Fibroblast of villous mesenchyme (primary cell): ENCODE data around the gene SGSH. TPM values are rescaled to one million over a fixed set of nuclear protein-coding genes. Genes with fewer than 3 reads are reported as not detected.

Experiments used
- DNase-seq: peaks from one replicate; pipeline ENCODE4 v3.0.0-alpha.2; 2010; ENCODE audit warnings: low read depth
- H3K4me3 ChIP-seq: 2 replicates; pipeline ENCODE4 v1.5.1; 2011; ENCODE audit warnings: low read depth, mild to moderate bottlenecking, low read length
- total RNA-seq: library from RNA; depleted of rRNA; stranded (reverse); fragments of >200 nt; gene quantifications from 2 replicates; pipeline ENCODE4 v1.2.3, GENCODE V29; 2012
- TF ChIP-seq, protein P1 (sequence below): IDR thresholded peaks from 2 replicates; pipeline ENCODE4 v1.5.1; 2012; ENCODE audit warnings: low read depth, mild to moderate bottlenecking, low read length; ENCODE audit not compliant: insufficient read depth

The SGSH gene
- total RNA-seq, 1 donor = 12.1 TPM

DNA sequence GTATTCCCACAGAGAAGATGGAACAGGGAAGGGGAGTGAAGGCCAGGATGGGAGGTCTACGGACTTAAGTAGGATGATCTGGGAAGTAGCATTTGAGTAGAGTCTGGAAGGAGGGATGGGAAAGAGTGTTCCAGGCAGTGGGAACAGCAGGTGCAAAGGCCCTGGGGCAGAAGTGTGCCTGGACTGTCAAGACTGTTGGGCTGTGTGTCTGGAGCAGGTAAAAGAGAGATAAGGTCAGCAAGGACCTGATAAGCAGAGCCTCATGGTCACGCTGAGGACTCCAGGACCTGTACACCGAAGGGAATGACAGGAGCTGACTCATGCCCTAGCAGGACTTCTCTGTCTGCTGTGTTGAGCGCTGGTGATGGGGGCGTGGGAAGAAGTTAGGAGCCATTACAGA is 51.0 kb downstream of the SGSH start:
- no peak overlapping the region for H3K4me3 ChIP-seq
- no peak for DNase-seq
- TF ChIP-seq, protein P1, sequence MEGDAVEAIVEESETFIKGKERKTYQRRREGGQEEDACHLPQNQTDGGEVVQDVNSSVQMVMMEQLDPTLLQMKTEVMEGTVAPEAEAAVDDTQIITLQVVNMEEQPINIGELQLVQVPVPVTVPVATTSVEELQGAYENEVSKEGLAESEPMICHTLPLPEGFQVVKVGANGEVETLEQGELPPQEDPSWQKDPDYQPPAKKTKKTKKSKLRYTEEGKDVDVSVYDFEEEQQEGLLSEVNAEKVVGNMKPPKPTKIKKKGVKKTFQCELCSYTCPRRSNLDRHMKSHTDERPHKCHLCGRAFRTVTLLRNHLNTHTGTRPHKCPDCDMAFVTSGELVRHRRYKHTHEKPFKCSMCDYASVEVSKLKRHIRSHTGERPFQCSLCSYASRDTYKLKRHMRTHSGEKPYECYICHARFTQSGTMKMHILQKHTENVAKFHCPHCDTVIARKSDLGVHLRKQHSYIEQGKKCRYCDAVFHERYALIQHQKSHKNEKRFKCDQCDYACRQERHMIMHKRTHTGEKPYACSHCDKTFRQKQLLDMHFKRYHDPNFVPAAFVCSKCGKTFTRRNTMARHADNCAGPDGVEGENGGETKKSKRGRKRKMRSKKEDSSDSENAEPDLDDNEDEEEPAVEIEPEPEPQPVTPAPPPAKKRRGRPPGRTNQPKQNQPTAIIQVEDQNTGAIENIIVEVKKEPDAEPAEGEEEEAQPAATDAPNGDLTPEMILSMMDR = no peak

DNA sequence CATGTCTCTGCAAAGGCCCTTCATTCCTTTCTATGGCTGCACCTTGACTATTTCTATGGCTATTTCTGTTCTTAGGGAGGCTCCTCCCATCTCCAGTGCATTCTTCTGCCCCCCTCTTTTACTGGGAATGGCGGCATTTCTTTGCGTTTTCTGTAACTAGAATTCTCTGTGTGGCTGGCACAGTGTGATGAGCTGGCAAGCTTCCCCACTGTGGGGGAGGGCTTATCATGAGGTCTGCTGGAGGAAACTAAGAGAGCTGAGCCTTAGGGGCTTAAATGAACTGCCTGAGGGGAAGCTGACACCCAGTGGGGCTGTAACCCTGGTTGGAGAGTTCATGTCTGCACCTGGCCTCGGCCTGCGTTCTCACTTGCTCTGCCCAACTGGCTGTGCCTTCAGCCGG is 51.8 kb downstream of the SGSH start:
- H3K4me3 ChIP-seq = no peak overlapping the region
- TF ChIP-seq, protein P1 = no peak
- DNase-seq = no peak

DNA sequence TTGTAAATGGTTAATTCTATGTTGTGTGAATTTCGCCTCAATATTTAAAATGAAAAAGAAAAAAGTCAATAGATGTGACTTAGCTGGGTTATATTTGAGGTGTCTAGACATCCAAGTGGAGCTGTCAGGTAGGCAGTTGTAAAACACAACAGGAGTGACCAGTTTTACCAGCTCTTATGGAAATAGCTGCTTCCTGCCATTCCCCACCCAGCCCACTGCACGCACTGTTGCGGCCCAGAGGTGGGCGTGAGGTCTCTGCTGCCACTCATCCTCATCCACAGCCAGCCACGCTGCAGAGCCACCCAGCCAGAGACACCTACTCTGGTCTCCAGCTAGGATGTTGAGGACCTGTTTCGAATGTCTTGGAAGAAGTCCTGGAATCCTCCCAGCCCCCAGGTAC is 53.7 kb downstream of the SGSH start:
- TF ChIP-seq, protein P1 = no peak

DNA sequence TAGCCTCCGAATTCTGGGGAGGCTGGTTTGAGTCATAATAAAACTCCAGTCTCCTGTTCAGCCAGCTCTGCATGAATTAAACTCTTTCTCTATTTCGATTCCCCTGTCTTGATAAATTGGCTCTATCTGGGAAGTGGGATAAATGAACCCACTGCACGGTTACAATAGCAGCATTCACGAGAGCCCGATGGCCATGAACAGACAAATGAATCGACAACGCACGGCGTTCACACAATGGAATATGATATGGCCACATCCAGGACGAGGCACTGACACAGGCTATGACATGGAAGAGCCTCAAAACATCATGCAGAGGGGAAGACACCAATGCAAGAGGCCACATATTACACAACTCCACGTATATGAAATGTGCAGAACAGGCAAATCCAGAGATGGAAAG is 55.9 kb downstream of the SGSH start:
- DNase-seq = no peak
- no peak overlapping the region for H3K4me3 ChIP-seq
- TF ChIP-seq, protein P1 = no peak

More for the DNA sequence above, 53.7 kb downstream of the SGSH start:
- no peak overlapping the region for H3K4me3 ChIP-seq
- no peak for DNase-seq

DNA sequence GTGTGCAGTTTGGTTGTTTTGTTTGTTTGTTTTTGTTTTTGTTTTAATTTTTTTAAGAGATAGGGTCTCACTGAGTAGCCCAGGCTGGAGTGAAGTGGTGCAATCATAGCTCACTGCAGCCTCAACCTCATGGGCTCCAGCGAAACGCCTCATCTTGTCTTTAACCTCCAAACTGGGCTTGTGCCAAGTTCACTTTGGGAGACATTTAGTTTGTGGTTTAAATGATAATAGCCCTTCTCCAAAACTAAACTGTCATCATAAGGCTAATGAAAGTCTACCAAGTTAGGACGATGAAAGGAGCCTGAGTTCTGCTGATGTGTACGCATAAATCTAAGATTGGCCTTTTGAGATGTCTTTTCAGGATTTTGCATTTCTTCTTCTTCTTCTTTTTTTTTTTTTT is 56.8 kb downstream of the SGSH start:
- DNase-seq = no peak
- TF ChIP-seq, protein P1 = no peak
- no peak overlapping the region for H3K4me3 ChIP-seq

DNA sequence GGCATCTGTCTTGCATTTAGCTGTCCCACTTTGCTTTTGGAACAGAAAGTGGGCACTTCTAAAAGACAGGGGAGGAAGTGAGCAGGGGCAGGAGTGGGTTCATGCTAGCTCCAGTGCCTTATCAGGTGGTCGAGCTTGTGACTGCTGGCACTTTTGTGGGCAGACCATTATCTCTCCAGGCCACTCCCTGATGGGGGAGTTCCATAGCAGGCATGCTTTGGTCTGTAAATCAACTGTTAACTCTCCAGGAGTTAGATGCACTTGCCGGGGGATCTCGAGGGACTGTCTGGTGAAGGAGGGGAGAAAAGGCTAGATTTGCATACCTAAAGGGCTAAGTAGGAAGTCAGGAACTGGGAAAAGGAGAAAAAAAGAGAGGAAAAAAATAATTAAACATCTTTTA is 59.6 kb downstream of the SGSH start:
- no peak overlapping the region for H3K4me3 ChIP-seq
- TF ChIP-seq, protein P1 = no peak
- DNase-seq = no peak

Other genes starting within 250 kb of the SGSH start
- gene TBC1D16, start 184.5 kb downstream of the SGSH start, total RNA-seq = 32.8 and 44.8 TPM in 2 replicates
- gene CCDC40, start 183.7 kb downstream of the SGSH start, total RNA-seq = 3.2 and 6.9 TPM in 2 replicates
- gene GAA, start 118.8 kb downstream of the SGSH start, total RNA-seq = 15.1 and 24.5 TPM in 2 replicates
- 73.8 and 84.6 TPM in 2 replicates for gene EIF4A3, start 73.2 kb downstream of the SGSH start, total RNA-seq
- under 0.01 TPM in 1 of 2 replicates, not detected in the other for gene CARD14, start 50.3 kb downstream of the SGSH start, total RNA-seq
- 12.5 and 17.4 TPM in 2 replicates for gene SLC26A11, start 94 bp upstream of the SGSH start, total RNA-seq
- 143 and 198 TPM in 2 replicates for gene RNF213, start 40.5 kb upstream of the SGSH start, total RNA-seq
- 13.4 and 20.0 TPM in 2 replicates for gene ENDOV, start 194.8 kb upstream of the SGSH start, total RNA-seq